GM19455 (cell line): ENCODE data around the gene LYPD6.

Source experiments
- ATAC-seq: cut with Tn5 transposase; IDR thresholded peaks from one replicate; pipeline ENCODE4 v1.9.1; 2021; ENCODE audit not compliant: unreplicated experiment

LYPD6 gene

GRCh38 chr2:149448315-149448714 lies 117.9 kb downstream of the LYPD6 start:
- no peak for ATAC-seq

- no peak for ATAC-seq
Observed at GRCh38 chr2:149449017-149449416, 118.6 kb downstream of the LYPD6 start.

GRCh38 chr2:149451417-149452165 lies 121.2 kb downstream of the LYPD6 start:
- ATAC-seq = no peak

- no peak for ATAC-seq
Observed at GRCh38 chr2:149456285-149456684, 125.9 kb downstream of the LYPD6 start.

GRCh38 chr2:149458502-149458901 lies 128.1 kb downstream of the LYPD6 start:
- no peak for ATAC-seq

- peak; percentile 95 for ATAC-seq
Observed at GRCh38 chr2:149463328-149464002, 133.1 kb downstream of the LYPD6 start.

GRCh38 chr2:149464396-149464795 lies 134.0 kb downstream of the LYPD6 start:
- no peak for ATAC-seq

- ATAC-seq = no peak
Observed at GRCh38 chr2:149465873-149466272, 135.5 kb downstream of the LYPD6 start.

- no peak for ATAC-seq
Observed at GRCh38 chr2:149466635-149467034, 136.2 kb downstream of the LYPD6 start.

- no peak for ATAC-seq
Observed at GRCh38 chr2:149467436-149467835, 137.0 kb downstream of the LYPD6 start.

- ATAC-seq = no peak
Observed at GRCh38 chr2:149468636-149469035, 138.2 kb downstream of the LYPD6 start.

- ATAC-seq = no peak
Observed at GRCh38 chr2:149470046-149470445, 139.7 kb downstream of the LYPD6 start.

GRCh38 chr2:149472413-149472812 lies 142.0 kb downstream of the LYPD6 start:
- no peak for ATAC-seq

- ATAC-seq = no peak
Observed at GRCh38 chr2:149473068-149473467, 142.7 kb downstream of the LYPD6 start.

GRCh38 chr2:149473521-149473920 lies 143.1 kb downstream of the LYPD6 start:
- no peak for ATAC-seq

- no peak for ATAC-seq
Observed at GRCh38 chr2:149483004-149483605, 152.7 kb downstream of the LYPD6 start.

- ATAC-seq = no peak
Observed at GRCh38 chr2:149486664-149487063, 156.3 kb downstream of the LYPD6 start.

- no peak for ATAC-seq
Observed at GRCh38 chr2:149487189-149487588, 156.8 kb downstream of the LYPD6 start.

GRCh38 chr2:149488706-149489440 lies 158.5 kb downstream of the LYPD6 start:
- no peak for ATAC-seq

- ATAC-seq = no peak
Observed at GRCh38 chr2:149489452-149489851, 159.1 kb downstream of the LYPD6 start.

- no peak for ATAC-seq
Observed at GRCh38 chr2:149490296-149490695, 159.9 kb downstream of the LYPD6 start.
